ENCODE measurements around the gene IQUB. TPM values are rescaled to one million over a fixed set of nuclear protein-coding genes. Genes with fewer than 3 reads are reported as not detected.

The IQUB gene
- total RNA-seq, 2 donors from 2014 or later = 0.51 to 0.85 TPM

DNA sequence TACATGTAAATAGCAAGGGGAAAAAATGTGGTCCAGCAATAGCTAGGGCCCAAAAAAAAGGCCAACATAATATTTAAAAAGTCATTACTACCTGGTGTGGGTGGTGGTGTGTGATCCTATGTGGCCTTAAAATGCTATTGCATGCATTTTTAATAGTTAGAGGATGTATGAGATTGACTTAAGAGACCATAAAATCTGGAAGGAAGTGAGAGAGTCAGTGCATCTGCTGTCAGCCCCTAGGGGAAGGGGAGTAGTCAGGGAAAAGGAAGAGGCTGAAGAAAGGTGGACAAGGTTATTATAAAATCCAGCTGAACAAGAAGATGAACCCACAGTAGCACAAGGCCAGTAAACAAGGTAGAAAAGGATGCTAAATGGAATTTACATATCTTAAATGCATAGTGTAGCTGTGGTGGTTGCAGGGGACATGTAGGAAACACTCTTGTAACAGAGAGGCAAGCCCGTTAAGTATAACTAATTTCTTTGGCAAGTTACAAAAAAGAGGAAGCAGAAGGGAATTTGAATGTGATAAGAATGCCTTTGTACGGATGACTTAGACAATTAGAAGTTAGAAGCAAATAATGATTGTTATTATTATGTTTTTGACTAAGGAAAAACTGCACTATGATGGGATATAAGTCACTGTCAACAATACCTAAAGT, 35.1 kb upstream of the IQUB start:
- Histone ChIP-seq H3K4me3 (no peak overlapping the region), H3K9me3 (no peaks in the 10 kb centered on the region), H3K4me1 (no peaks in the 10 kb centered on the region), H3K27me3 (no peaks in the 10 kb centered on the region), H3K36me3 (no peaks in the 10 kb centered on the region), H3K27ac (no peak overlapping the region)
- TF ChIP-seq, protein P1, sequence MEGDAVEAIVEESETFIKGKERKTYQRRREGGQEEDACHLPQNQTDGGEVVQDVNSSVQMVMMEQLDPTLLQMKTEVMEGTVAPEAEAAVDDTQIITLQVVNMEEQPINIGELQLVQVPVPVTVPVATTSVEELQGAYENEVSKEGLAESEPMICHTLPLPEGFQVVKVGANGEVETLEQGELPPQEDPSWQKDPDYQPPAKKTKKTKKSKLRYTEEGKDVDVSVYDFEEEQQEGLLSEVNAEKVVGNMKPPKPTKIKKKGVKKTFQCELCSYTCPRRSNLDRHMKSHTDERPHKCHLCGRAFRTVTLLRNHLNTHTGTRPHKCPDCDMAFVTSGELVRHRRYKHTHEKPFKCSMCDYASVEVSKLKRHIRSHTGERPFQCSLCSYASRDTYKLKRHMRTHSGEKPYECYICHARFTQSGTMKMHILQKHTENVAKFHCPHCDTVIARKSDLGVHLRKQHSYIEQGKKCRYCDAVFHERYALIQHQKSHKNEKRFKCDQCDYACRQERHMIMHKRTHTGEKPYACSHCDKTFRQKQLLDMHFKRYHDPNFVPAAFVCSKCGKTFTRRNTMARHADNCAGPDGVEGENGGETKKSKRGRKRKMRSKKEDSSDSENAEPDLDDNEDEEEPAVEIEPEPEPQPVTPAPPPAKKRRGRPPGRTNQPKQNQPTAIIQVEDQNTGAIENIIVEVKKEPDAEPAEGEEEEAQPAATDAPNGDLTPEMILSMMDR (IDR thresholded peaks at IDR 0.05) = no peak
- no peak for DNase-seq (ENCODE audit: low spot score)

DNA sequence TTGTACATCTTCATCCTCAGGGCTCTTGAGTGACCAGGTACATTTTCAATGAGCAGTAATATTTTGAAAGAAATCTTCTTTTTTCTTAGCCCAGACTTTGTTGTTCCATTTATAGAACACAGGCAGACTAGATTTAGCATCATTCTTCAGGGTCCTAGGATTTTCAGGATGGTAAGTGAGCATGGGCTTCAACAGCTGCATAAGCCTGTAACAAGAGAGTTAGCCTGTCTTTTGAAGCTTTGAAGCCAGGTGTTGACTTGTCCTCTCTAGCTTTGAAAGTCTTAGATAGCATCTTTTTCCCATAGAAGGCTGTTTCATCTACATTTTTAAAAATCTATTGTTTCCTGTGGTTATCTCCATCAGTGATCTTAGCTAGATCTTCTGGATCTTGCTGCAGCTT, 27.7 kb upstream of the IQUB start:
- no peak for DNase-seq (ENCODE audit: low spot score)
- TF ChIP-seq, protein P1 (IDR thresholded peaks at IDR 0.05) = no peak
- Histone ChIP-seq H3K27me3 (no peaks in the 10 kb centered on the region), H3K36me3 (no peaks in the 10 kb centered on the region), H3K27ac (no peak overlapping the region), H3K4me1 (no peaks in the 10 kb centered on the region), H3K9me3 (no peaks in the 10 kb centered on the region), H3K4me3 (no peak overlapping the region)

GRCh38 chr7:123558289-123558874, 24.0 kb upstream of the IQUB start:
- peak overlapping the region; percentile 92 to 93 for H3K27ac ChIP-seq
- H3K9me3 ChIP-seq = no peaks in the 10 kb centered on the region
- peaks cover 0 to 33% of the 10 kb centered on the region in 2 donors for H3K4me1 ChIP-seq
- DNase-seq (ENCODE audit: low spot score) = no peak
- H3K36me3 ChIP-seq = no peaks in the 10 kb centered on the region
- TF ChIP-seq, protein P1 (IDR thresholded peaks at IDR 0.05) = no peak
- peak overlapping the region; percentile 80 to 88 for H3K4me3 ChIP-seq
- H3K27me3 ChIP-seq = no peaks in the 10 kb centered on the region

GRCh38 chr7:123557398-123558288, 23.2 kb upstream of the IQUB start, which contains the start of gene NDUFA5:
TSS of gene NDUFA5 (minus strand) at chr7:123557818. CDS start at chr7:123557795, 23 bp downstream.
- H3K9me3 ChIP-seq = no peaks in the 10 kb centered on the region
- peak within 1 kb of the TSS; percentile 80 to 88 for H3K4me3 ChIP-seq
- DNase-seq (ENCODE audit: low spot score) = peak; percentile 98
- H3K4me1 ChIP-seq = peaks cover 0 to 40% of the 10 kb centered on the region in 2 donors
- TF ChIP-seq, protein P1 (IDR thresholded peaks at IDR 0.05) = no peak
- H3K36me3 ChIP-seq = no peaks in the 10 kb centered on the region
- H3K27ac ChIP-seq = peak within 1 kb of the TSS; percentile 92 to 93
- no peaks in the 10 kb centered on the region for H3K27me3 ChIP-seq

DNA sequence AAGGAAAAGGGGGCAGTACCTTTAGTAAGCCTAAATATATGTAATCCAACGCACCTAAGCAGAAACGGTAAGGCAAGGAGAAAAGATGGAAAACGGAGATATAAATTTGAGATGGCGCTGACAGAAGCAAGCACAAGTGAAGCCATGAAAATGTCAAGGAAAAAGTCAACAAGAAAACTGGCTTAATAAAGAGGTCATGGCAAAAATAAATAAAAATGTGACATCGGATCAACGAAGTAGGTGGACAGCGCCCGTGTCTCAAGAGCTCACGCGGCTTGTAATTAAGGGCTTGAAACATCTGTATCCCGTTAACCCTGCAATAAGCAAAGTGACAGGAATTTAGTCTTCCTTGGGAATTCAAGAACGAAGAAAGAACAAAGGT, 22.6 kb upstream of the IQUB start:
- H3K4me3 ChIP-seq = peak overlapping the region; percentile 80 to 88
- no peaks in the 10 kb centered on the region for H3K27me3 ChIP-seq
- no peaks in the 10 kb centered on the region for H3K36me3 ChIP-seq
- peak overlapping the region; percentile 92 to 93 for H3K27ac ChIP-seq
- TF ChIP-seq, protein P1 (IDR thresholded peaks at IDR 0.05) = no peak
- peaks cover 0 to 41% of the 10 kb centered on the region in 2 donors for H3K4me1 ChIP-seq
- no peak for DNase-seq (ENCODE audit: low spot score)
- H3K9me3 ChIP-seq = no peaks in the 10 kb centered on the region

All from right atrium auricular region (tissue), 2 donors.